IMR-90 (cell line): Measurements from ENCODE around the gene GPC6.

Experiments
- BHLHE40 ChIP-seq: fragments of 150-350 bp; IDR thresholded peaks from 2 replicates; pipeline ENCODE4 v1.6.1; 2016; ENCODE audit warnings: mild to moderate bottlenecking, low read depth, low read length
- CEBPB ChIP-seq: IDR thresholded peaks from 2 replicates; pipeline ENCODE4 v1.6.1; 2012; ENCODE audit warnings: low read depth, low read length, improper control_type of control experiment
- CHD1 ChIP-seq: IDR thresholded peaks from 2 replicates; pipeline ENCODE4 v1.6.1; 2012; ENCODE audit warnings: low read depth, low read length, improper control_type of control experiment
- FOS ChIP-seq: fragments of 150-350 bp; IDR thresholded peaks from 2 replicates; pipeline ENCODE4 v1.6.1; 2016; ENCODE audit warnings: low read depth, low read length
- MAFK ChIP-seq: IDR thresholded peaks from 2 replicates; pipeline ENCODE4 v1.6.1; 2012; ENCODE audit warnings: low read depth, low read length, improper control_type of control experiment
- MAZ ChIP-seq: IDR thresholded peaks from 2 replicates; pipeline ENCODE4 v1.6.1; 2012; ENCODE audit warnings: low read depth, mild to moderate bottlenecking, low read length, improper control_type of control experiment, moderate library complexity, borderline replicate concordance
- MXI1 ChIP-seq: IDR thresholded peaks from 2 replicates; pipeline ENCODE4 v1.6.1; 2012; ENCODE audit warnings: low read depth, mild to moderate bottlenecking, low read length, moderate library complexity, borderline replicate concordance
- POLR2A ChIP-seq: IDR thresholded peaks from 2 replicates; pipeline ENCODE4 v1.6.1; 2012; ENCODE audit warnings: mild to moderate bottlenecking, low read depth, low read length
- RAD21 ChIP-seq: IDR thresholded peaks from 2 replicates; pipeline ENCODE4 v1.6.1; 2012; ENCODE audit warnings: low read length, improper control_type of control experiment
- RCOR1 ChIP-seq: IDR thresholded peaks from 2 replicates; pipeline ENCODE4 v1.6.1; 2012; ENCODE audit warnings: mild to moderate bottlenecking, low read length, improper control_type of control experiment; ENCODE audit not compliant: insufficient replicate concordance
- RFX5 ChIP-seq: IDR thresholded peaks from 2 replicates; pipeline ENCODE4 v1.8.0; 2012; ENCODE audit warnings: low read depth, mild to moderate bottlenecking, low read length, moderate library complexity
- TF ChIP-seq, protein P1 (sequence below): conservative IDR thresholded peaks from 2 replicates; pipeline ENCODE4 v1.5.1; 2012; ENCODE audit warnings: mild to moderate bottlenecking, low read depth, low read length, improper control_type of control experiment
- TF ChIP-seq, protein P2 (sequence below): fragments of 150-350 bp; IDR thresholded peaks from 2 replicates; pipeline ENCODE4 v1.6.1; 2017; ENCODE audit warnings: mild to moderate bottlenecking, antibody characterized with exemption, low read length, low read depth
- TF ChIP-seq, protein P3 (sequence below): fragments of 150-350 bp; IDR thresholded peaks from 2 replicates; pipeline ENCODE4 v1.6.1; 2016; ENCODE audit warnings: low read depth, mild to moderate bottlenecking, low read length, moderate library complexity, borderline replicate concordance

DNA sequence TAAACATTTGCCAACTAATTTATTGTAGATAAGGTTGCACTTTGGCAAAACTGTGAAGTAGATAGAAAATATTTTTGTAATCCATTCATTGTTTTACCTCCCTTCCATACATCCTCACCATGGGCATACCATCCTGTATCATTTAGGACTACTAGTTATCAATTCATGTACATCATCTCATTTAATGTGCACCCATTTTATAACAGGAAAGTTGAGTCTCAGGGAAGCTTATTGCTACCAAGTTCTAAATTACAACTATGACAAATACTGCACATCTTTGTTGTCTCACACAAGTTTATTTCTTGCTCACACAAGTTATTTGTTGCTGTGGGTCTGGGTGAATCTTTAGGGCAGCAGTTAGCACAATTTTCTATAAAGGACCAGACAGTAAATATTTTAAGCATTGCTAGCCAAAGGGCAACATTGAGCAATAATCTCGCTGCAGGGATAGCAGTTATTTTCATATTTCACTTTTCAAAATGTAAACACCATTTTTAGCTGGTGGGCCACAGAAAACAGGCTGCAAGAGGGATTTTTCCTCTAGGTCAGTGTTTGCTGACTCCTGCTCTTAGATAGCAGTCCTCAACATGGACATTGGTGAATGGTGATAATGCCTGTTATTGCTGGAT lies 276.5 kb downstream of the GPC6 start:
- TF ChIP-seq CHD1 (no peak), POLR2A (no peak), RFX5 (no peak), CEBPB (no peak), BHLHE40 (no peak), RAD21 (no peak), MXI1 (no peak), FOS (no peak), MAZ (no peak), MAFK (no peak), RCOR1 (no peak)
- TF ChIP-seq, protein P1, sequence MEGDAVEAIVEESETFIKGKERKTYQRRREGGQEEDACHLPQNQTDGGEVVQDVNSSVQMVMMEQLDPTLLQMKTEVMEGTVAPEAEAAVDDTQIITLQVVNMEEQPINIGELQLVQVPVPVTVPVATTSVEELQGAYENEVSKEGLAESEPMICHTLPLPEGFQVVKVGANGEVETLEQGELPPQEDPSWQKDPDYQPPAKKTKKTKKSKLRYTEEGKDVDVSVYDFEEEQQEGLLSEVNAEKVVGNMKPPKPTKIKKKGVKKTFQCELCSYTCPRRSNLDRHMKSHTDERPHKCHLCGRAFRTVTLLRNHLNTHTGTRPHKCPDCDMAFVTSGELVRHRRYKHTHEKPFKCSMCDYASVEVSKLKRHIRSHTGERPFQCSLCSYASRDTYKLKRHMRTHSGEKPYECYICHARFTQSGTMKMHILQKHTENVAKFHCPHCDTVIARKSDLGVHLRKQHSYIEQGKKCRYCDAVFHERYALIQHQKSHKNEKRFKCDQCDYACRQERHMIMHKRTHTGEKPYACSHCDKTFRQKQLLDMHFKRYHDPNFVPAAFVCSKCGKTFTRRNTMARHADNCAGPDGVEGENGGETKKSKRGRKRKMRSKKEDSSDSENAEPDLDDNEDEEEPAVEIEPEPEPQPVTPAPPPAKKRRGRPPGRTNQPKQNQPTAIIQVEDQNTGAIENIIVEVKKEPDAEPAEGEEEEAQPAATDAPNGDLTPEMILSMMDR = no peak
- TF ChIP-seq, protein P2, sequence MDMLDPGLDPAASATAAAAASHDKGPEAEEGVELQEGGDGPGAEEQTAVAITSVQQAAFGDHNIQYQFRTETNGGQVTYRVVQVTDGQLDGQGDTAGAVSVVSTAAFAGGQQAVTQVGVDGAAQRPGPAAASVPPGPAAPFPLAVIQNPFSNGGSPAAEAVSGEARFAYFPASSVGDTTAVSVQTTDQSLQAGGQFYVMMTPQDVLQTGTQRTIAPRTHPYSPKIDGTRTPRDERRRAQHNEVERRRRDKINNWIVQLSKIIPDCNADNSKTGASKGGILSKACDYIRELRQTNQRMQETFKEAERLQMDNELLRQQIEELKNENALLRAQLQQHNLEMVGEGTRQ = no peak
- TF ChIP-seq, protein P3, sequence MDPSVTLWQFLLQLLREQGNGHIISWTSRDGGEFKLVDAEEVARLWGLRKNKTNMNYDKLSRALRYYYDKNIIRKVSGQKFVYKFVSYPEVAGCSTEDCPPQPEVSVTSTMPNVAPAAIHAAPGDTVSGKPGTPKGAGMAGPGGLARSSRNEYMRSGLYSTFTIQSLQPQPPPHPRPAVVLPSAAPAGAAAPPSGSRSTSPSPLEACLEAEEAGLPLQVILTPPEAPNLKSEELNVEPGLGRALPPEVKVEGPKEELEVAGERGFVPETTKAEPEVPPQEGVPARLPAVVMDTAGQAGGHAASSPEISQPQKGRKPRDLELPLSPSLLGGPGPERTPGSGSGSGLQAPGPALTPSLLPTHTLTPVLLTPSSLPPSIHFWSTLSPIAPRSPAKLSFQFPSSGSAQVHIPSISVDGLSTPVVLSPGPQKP = no peak
